ENCODE data around the gene NKG7. TPM values are rescaled to one million over a fixed set of nuclear protein-coding genes. Genes with fewer than 3 reads are reported as not detected.
"Not testable (repeated sequence)": the region's sequence is repeated elsewhere in the genome, so short reads cannot be mapped to it uniquely, and the experiment has no call there.

NKG7 gene
- total RNA-seq, 2 experiments from 2014 or later, result 401 to 410 TPM

GRCh38 chr19:51407511-51408131 is 35.2 kb upstream of the NKG7 start:
- H3K4me3 Mint-ChIP-seq, result no peak overlapping the region
- peak; percentile 75 for ATAC-seq
- peaks cover 3% of the 10 kb centered on the region for H3K27me3 Mint-ChIP-seq (ENCODE audit: low read depth)
- POLR2A ChIA-PET, result no interaction called here
- CTCF ChIA-PET, result interaction anchor here (1.0 to 5.0 kb wide), 13 partner anchors 10 to 148 kb away, joined by 3 to 28 read pairs (median 4); no protein-coding TSS in a partner anchor
- H3K36me3 Mint-ChIP-seq (ENCODE audit: low read depth), result peaks cover 8% of the 10 kb centered on the region
- H3K27ac Mint-ChIP-seq, result no peak overlapping the region
- H3K4me1 Mint-ChIP-seq (ENCODE audit: low read depth), result peaks cover 8% of the 10 kb centered on the region
- H3K9me3 Mint-ChIP-seq (ENCODE audit: insufficient read depth), result peaks cover 6% of the 10 kb centered on the region
- peak; percentile 53 for DNase-seq

- Mint-ChIP-seq H3K9me3 (ENCODE audit: insufficient read depth) (peaks cover 17% of the 10 kb centered on the region), H3K27ac (no peak overlapping the region), H3K27me3 (ENCODE audit: low read depth) (no peaks in the 10 kb centered on the region), H3K4me3 (no peak overlapping the region), H3K4me1 (ENCODE audit: low read depth) (peaks cover 9% of the 10 kb centered on the region), H3K36me3 (ENCODE audit: low read depth) (peaks cover 19% of the 10 kb centered on the region)
- ChIA-PET POLR2A (no interaction called here), CTCF (no interaction called here)
- ATAC-seq (no peak), DNase-seq (no peak)
These were observed 29.7 kb upstream of the NKG7 start for GRCh38 chr19:51402117-51402516.

GRCh38 chr19:51399936-51400335 is 27.5 kb upstream of the NKG7 start:
- DNase-seq; H3K27ac Mint-ChIP-seq; ATAC-seq; POLR2A ChIA-PET; H3K27me3 Mint-ChIP-seq (ENCODE audit: low read depth); H3K4me3 Mint-ChIP-seq: not testable (repeated sequence)
- CTCF ChIA-PET, result interaction anchor here (1.0 to 2.7 kb wide), 4 partner anchors 19 to 39 kb away, joined by 3 to 8 read pairs (median 3); no protein-coding TSS in a partner anchor
- Mint-ChIP-seq H3K36me3 (ENCODE audit: low read depth) (peaks cover 21% of the 10 kb centered on the region), H3K9me3 (ENCODE audit: insufficient read depth) (peaks cover 17% of the 10 kb centered on the region), H3K4me1 (ENCODE audit: low read depth) (peaks cover 25% of the 10 kb centered on the region)

- Mint-ChIP-seq H3K27ac (no peak overlapping the region), H3K4me1 (ENCODE audit: low read depth) (peaks cover 30% of the 10 kb centered on the region), H3K4me3 (no peak overlapping the region), H3K36me3 (ENCODE audit: low read depth) (peaks cover 25% of the 10 kb centered on the region), H3K9me3 (ENCODE audit: insufficient read depth) (peaks cover 17% of the 10 kb centered on the region), H3K27me3 (ENCODE audit: low read depth) (no peaks in the 10 kb centered on the region)
- ChIA-PET CTCF (interaction anchor here (0.9 to 6.1 kb wide), 14 partner anchors 10 to 262 kb away, joined by 3 to 35 read pairs (median 4); partner anchors contain the start of gene SIGLEC10), POLR2A (interaction anchor here (0.9 kb wide), 1 partner anchor 33 kb away, joined by 3 read pairs; the partner anchor contains the start of gene ETFB)
- no peak for ATAC-seq
- no peak for DNase-seq
These were observed 26.8 kb upstream of the NKG7 start for GRCh38 chr19:51399231-51399630.

GRCh38 chr19:51398096-51398704 is 25.7 kb upstream of the NKG7 start:
- Mint-ChIP-seq H3K36me3 (ENCODE audit: low read depth) (peaks cover 23% of the 10 kb centered on the region), H3K4me3 (no peak overlapping the region), H3K27me3 (ENCODE audit: low read depth) (no peaks in the 10 kb centered on the region), H3K4me1 (ENCODE audit: low read depth) (peaks cover 37% of the 10 kb centered on the region), H3K9me3 (ENCODE audit: insufficient read depth) (peaks cover 15% of the 10 kb centered on the region), H3K27ac (no peak overlapping the region)
- POLR2A ChIA-PET, result interaction anchor here (0.9 kb wide), 1 partner anchor 32 kb away, joined by 3 read pairs; the partner anchor contains the start of gene ETFB
- DNase-seq (no peak), ATAC-seq (no peak)
- CTCF ChIA-PET, result interaction anchor here (0.7 to 6.1 kb wide), 15 partner anchors 9 to 263 kb away, joined by 3 to 35 read pairs (median 5); partner anchors contain the start of genes ETFB and SIGLEC10

- H3K9me3 Mint-ChIP-seq (ENCODE audit: insufficient read depth); H3K27me3 Mint-ChIP-seq (ENCODE audit: low read depth); ATAC-seq; DNase-seq; H3K27ac Mint-ChIP-seq; POLR2A ChIA-PET; H3K4me3 Mint-ChIP-seq: not testable (repeated sequence)
- CTCF ChIA-PET, result interaction anchor here (1.5 to 6.1 kb wide), 7 partner anchors 12 to 43 kb away, joined by 5 to 35 read pairs (median 8); partner anchors contain the start of gene ETFB
- Mint-ChIP-seq H3K36me3 (ENCODE audit: low read depth) (peaks cover 16% of the 10 kb centered on the region), H3K4me1 (ENCODE audit: low read depth) (peaks cover 43% of the 10 kb centered on the region)
These were observed 25.0 kb upstream of the NKG7 start for GRCh38 chr19:51397453-51397852.

- no peak for DNase-seq
- Mint-ChIP-seq H3K27me3 (ENCODE audit: low read depth) (no peaks in the 10 kb centered on the region), H3K27ac (peak overlapping the region; percentile 96), H3K36me3 (ENCODE audit: low read depth) (peaks cover 8% of the 10 kb centered on the region), H3K4me1 (ENCODE audit: low read depth) (peaks cover 48% of the 10 kb centered on the region), H3K9me3 (ENCODE audit: insufficient read depth) (no peaks in the 10 kb centered on the region), H3K4me3 (no peak overlapping the region)
- CTCF ChIA-PET, result interaction anchor here (0.8 to 6.1 kb wide), 10 partner anchors 12 to 261 kb away, joined by 3 to 39 read pairs (median 21); partner anchors contain the start of genes ETFB, NKG7 and SIGLEC10
- POLR2A ChIA-PET, result interaction anchor here (2.4 to 4.1 kb wide), 4 partner anchors 20 to 29 kb away, joined by 11 to 68 read pairs (median 18); partner anchors contain the start of genes CLDND2, NKG7 and SIGLEC10
- no peak for ATAC-seq
These were observed 23.7 kb upstream of the NKG7 start for GRCh38 chr19:51396175-51396574.

GRCh38 chr19:51394050-51394836 is 21.8 kb upstream of the NKG7 start:
- Mint-ChIP-seq H3K27me3 (ENCODE audit: low read depth) (no peaks in the 10 kb centered on the region), H3K27ac (peak overlapping the region; percentile 96), H3K4me1 (ENCODE audit: low read depth) (peaks cover 61% of the 10 kb centered on the region), H3K4me3 (peak overlapping the region; percentile 95), H3K36me3 (ENCODE audit: low read depth) (peaks cover 6% of the 10 kb centered on the region), H3K9me3 (ENCODE audit: insufficient read depth) (no peaks in the 10 kb centered on the region)
- ATAC-seq, result peak; percentile 94
- ChIA-PET POLR2A (interaction anchor here (0.6 to 4.1 kb wide), 10 partner anchors 15 to 310 kb away, joined by 3 to 68 read pairs (median 12); partner anchors contain the start of genes CLDND2, ETFB, NKG7 and SIGLEC10), CTCF (interaction anchor here (0.7 to 6.1 kb wide), 16 partner anchors 12 to 265 kb away, joined by 3 to 39 read pairs (median 6); partner anchors contain the start of genes ETFB and NKG7)
- peak; percentile 99 for DNase-seq

GRCh38 chr19:51392701-51393100 is 20.2 kb upstream of the NKG7 start:
- ChIA-PET CTCF (interaction anchor here (1.1 kb wide), 1 partner anchor 25 kb away, joined by 4 read pairs; no protein-coding TSS in a partner anchor), POLR2A (no interaction called here)
- Mint-ChIP-seq H3K4me3 (peak overlapping the region; percentile 52), H3K9me3 (ENCODE audit: insufficient read depth) (no peaks in the 10 kb centered on the region), H3K36me3 (ENCODE audit: low read depth) (peaks cover 6% of the 10 kb centered on the region), H3K27me3 (ENCODE audit: low read depth) (no peaks in the 10 kb centered on the region), H3K27ac (peak overlapping the region; percentile 71), H3K4me1 (ENCODE audit: low read depth) (peaks cover 54% of the 10 kb centered on the region)
- ATAC-seq (no peak), DNase-seq (no peak)

GRCh38 chr19:51391073-51391611 is 18.7 kb upstream of the NKG7 start:
- H3K27me3 Mint-ChIP-seq (ENCODE audit: low read depth), result no peaks in the 10 kb centered on the region
- H3K4me1 Mint-ChIP-seq (ENCODE audit: low read depth), result peaks cover 53% of the 10 kb centered on the region
- ATAC-seq, result no peak
- peak overlapping the region; percentile 78 for H3K27ac Mint-ChIP-seq
- no peak overlapping the region for H3K4me3 Mint-ChIP-seq
- ChIA-PET CTCF (interaction anchor here (0.8 kb wide), 1 partner anchor 52 kb away, joined by 3 read pairs; no protein-coding TSS in a partner anchor), POLR2A (interaction anchor here (0.7 kb wide), 1 partner anchor 11 kb away, joined by 3 read pairs; no protein-coding TSS in a partner anchor)
- peaks cover 6% of the 10 kb centered on the region for H3K36me3 Mint-ChIP-seq (ENCODE audit: low read depth)
- DNase-seq, result no peak
- no peaks in the 10 kb centered on the region for H3K9me3 Mint-ChIP-seq (ENCODE audit: insufficient read depth)

GRCh38 chr19:51389143-51389542 is 16.7 kb upstream of the NKG7 start:
- CTCF ChIA-PET, result interaction anchor here (0.7 kb wide), 1 partner anchor 9 kb away, joined by 3 read pairs; no protein-coding TSS in a partner anchor
- POLR2A ChIA-PET, result no interaction called here
- Mint-ChIP-seq H3K27ac (no peak overlapping the region), H3K27me3 (ENCODE audit: low read depth) (no peaks in the 10 kb centered on the region), H3K4me3 (no peak overlapping the region), H3K9me3 (ENCODE audit: insufficient read depth) (no peaks in the 10 kb centered on the region), H3K36me3 (ENCODE audit: low read depth) (no peaks in the 10 kb centered on the region), H3K4me1 (ENCODE audit: low read depth) (peaks cover 36% of the 10 kb centered on the region)
- no peak for DNase-seq
- no peak for ATAC-seq

Measured in activated CD8-positive, alpha-beta T cell treated with anti-CD3 and anti-CD28 coated beads, Interleukin-2, amount 10 ng/mL, durations not matched to agents 7 days and 5 days (primary cell).